NCI-H1417 treated with DMSO at 0.1 percent for 48 hours (cell line): ENCODE results near the gene C16orf90.
"Not testable (repeated sequence)": the region's sequence is repeated elsewhere in the genome, so short reads cannot be mapped to it uniquely, and the experiment has no call there.

Source experiments
- DNase-seq: peaks from one replicate; lab custom pipeline; 2025; lab: John Stamatoyannopoulos, UW

Gene C16orf90

GRCh38 chr16:3482659-3483241 is 12.5 kb downstream of the C16orf90 start:
- no peak for DNase-seq

DNA sequence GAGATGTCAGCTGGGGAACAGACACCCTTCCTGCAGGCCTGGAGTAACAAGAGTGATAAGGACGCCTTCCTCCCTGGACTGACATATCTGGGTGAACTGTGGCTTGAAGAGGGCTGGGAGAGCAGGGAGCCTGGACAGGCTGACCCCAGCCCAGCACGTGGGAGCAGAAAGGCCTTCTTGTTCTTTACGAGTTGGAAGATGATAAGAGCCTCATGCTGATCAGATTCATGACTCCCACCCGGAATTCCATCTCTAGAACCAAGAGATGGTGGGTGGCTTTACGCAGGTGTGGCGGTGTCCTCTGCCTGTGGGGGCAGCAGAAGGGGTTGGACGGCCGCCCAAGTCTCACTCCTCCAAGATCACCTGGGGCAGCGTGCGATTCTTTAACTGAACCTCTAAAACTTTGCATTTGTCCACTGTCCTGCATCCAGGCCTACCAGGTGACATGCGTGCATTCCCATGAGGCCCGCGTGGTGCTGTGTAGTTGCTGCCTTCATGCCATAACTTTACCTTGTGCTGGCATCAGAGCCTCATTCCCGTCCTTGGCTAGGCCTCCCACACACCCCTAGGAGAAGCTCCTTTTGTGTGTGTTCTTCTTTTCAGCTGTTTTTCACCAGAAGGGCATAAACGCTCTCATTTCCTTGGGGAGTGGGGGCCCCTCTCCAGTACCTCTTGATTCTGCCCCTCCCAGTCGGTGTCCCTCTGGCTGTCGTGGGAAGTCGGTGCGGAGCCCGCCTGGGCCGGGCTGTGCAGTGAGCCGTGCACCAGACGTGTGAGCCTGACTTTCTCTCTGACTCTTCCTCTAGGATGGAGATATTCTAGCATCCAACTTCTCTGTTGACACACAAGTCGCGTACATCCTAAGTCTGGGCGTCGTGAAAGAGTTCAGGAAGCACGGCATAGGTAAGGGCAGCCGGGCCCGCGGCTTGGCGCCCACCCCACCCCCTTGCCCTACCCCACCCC is 13.3 kb downstream of the C16orf90 start:
- no peak for DNase-seq

DNA sequence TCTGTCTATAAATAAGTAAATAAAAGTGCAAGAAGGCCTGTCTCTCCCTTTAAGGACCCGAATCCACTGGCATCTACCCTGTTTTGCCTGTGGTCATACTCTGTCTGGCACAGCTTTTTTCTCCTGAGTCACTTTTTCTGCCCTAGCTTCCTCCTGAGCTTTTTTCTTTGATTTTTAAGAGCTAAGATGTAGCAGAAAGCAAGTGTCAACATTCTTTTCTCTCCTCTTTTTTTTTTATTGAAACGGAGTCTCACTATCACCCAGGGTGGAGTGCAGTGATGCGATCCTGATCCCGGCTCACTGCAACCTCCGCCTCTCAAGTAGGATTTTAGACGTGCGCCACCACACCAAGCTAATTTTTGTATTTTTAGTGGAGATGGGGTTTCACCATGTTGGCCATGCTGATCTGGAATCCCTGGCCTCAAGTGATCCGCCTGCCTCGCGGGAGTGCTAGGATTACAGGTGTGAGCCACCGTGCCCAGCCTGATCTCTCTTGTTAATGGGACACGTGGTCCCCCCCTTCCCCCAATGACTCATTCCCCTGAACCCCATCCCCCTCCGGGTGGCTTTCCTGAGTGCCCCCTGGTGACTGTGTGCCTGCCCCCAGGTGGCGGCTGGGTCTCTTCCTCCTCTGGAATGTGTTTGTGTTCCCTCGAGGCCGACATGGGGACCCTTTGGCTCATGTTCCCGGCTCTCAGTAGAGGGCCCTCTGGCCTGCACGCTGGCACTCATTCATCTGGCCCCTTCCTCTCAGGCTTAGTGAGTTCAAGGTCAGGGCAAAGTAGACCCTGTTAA is 14.2 kb downstream of the C16orf90 start:
- DNase-seq, result no peak

- no peak for DNase-seq
Observed at GRCh38 chr16:3479654-3480216, 15.6 kb downstream of the C16orf90 start.

GRCh38 chr16:3478242-3478925 is 16.9 kb downstream of the C16orf90 start:
- no peak for DNase-seq

- DNase-seq, result no peak
Observed at GRCh38 chr16:3476409-3476808, 18.9 kb downstream of the C16orf90 start.

GRCh38 chr16:3475604-3476375 is 19.5 kb downstream of the C16orf90 start:
- DNase-seq, result no peak

DNA sequence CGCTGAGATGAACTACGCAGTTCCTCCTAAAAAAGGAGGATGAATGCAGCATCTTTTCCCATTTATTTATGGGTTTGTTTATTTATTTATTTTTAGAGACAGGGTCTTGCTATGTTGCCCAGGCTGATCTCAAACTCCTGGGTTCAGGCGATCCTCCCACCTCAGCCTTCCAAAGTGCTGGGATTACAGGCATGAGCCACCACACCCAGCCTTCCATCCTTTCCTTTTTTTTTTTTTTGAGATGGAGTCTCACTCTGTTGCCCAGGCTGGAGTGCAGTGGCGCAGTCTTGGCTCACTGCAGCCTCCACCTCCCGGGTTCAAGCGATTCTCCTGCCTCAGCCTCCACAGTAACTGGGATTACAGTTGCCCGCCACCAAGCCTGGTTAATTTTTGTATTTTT is 20.4 kb downstream of the C16orf90 start:
- DNase-seq, result not testable (repeated sequence)

- no peak for DNase-seq
Observed at GRCh38 chr16:3474136-3474779, 21.0 kb downstream of the C16orf90 start.

DNA sequence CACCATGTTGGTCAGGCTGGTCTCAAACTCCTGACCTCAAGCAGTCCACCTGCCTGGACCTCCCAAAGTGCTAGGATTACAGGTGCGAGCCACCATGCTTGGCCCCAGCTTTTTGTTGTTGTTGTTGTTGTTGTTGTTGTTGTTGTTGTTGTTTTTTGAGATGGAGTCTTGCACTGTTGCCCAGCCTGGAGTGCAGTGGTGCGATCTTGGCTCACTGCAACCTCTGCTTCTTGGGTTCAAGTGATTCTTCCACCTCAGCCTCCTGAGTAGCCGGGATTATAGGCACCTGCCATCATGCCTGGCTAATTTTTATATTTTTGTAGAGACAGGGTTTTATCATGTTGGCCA is 21.7 kb downstream of the C16orf90 start:
- not testable (repeated sequence) for DNase-seq

GRCh38 chr16:3472878-3473595 is 22.3 kb downstream of the C16orf90 start:
- no peak for DNase-seq

GRCh38 chr16:3471518-3472176 is 23.6 kb downstream of the C16orf90 start:
- no peak for DNase-seq

DNA sequence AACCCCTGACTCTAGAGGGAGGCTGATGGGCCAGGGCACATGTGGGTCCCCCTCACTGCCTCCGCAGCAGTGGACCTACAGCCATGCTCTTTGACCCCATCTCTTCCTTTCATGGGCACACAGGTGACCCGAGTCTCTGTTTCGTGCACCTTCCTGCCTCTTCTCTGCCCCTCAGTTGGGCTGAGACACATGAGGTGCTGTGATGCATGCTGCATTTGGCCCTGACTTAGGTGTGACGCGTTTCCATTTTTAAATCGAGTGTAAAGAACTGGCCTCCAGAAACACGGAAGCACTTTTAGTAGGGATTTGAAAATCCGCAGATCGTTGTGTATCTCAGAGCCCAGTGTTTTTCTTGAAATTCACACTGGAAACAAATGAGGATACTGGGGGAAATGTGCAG is 24.6 kb downstream of the C16orf90 start:
- no peak for DNase-seq

GRCh38 chr16:3469736-3470135 is 25.6 kb downstream of the C16orf90 start:
- DNase-seq, result no peak

- no peak for DNase-seq
Observed at GRCh38 chr16:3468501-3468900, 26.8 kb downstream of the C16orf90 start.

GRCh38 chr16:3467921-3468320 is 27.4 kb downstream of the C16orf90 start:
- DNase-seq, result no peak

- no peak for DNase-seq
Observed at GRCh38 chr16:3467182-3467581, 28.1 kb downstream of the C16orf90 start.

DNA sequence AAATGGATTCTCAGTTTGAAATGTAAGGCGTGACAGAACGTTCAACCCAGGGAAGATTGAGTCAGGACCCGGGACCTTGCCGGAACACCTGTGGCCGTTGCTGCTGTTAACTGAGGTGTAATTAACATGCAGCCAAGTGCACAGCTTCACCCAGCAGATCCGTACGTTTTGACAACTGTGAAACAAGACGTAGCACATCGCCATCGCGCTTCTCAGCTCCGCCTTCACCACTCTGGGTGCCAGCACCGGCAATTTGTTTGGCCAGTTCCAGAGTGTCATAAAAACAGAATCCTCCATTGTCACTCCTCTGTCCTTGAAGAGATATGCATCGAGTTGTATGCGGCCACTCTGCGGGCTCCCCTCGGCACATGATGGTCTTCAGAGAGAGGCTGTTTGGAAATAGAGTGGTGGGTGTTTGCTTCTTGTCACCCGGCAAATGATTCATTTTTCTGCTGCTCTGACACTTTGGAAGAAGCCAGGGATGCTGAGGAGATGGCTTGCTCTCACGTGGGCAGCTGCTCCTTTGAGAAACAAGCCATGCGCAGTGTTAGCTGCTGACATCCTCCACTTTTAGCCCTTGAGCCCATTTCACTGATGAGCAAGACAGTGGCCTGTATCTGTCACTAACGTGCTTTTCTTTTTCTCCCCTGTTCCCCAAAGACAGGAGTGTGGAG is 29.2 kb downstream of the C16orf90 start:
- DNase-seq, result no peak

- DNase-seq, result no peak
Observed at GRCh38 chr16:3465301-3465700, 30.0 kb downstream of the C16orf90 start.
